GM23248 (cell line): Measurements from ENCODE around the gene TBC1D3H. TPM values are rescaled to one million over a fixed set of nuclear protein-coding genes. Genes with fewer than 3 reads are reported as not detected.
"Not testable (repeated sequence)": the region's sequence is repeated elsewhere in the genome, so short reads cannot be mapped to it uniquely, and the experiment has no call there.

Experiments used
- DNase-seq: peaks from one replicate; pipeline ENCODE4 v3.0.0-alpha.2; 2015
- H2AFZ ChIP-seq: fragments of 200-600 bp; sonication (generic); 2 replicates; pipeline ENCODE4 v1.6.1; 2016; ENCODE audit warnings: antibody characterized with exemption
- H3F3A ChIP-seq: fragments of 200-600 bp; sonication (generic); 2 replicates; pipeline ENCODE4 v1.6.1; 2016; ENCODE audit warnings: mild to moderate bottlenecking, antibody characterized with exemption, mixed run types; ENCODE audit not compliant: insufficient read depth
- H3K27ac ChIP-seq: fragments of 200-600 bp; sonication (generic); 2 replicates; pipeline ENCODE4 v1.5.1; 2016; ENCODE audit warnings: mild to moderate bottlenecking
- H3K27me3 ChIP-seq: fragments of 200-600 bp; sonication (generic); replicated peaks from 2 replicates; pipeline ENCODE4 v1.6.1; 2016; ENCODE audit warnings: mild to moderate bottlenecking; ENCODE audit not compliant: insufficient read depth
- H3K36me3 ChIP-seq: fragments of 200-600 bp; sonication (generic); 2 replicates; pipeline ENCODE4 v1.6.1; 2016; ENCODE audit warnings: low read depth, mild to moderate bottlenecking
- H3K4me1 ChIP-seq: fragments of 200-600 bp; sonication (generic); 2 replicates; pipeline ENCODE4 v1.6.1; 2016; ENCODE audit warnings: mild to moderate bottlenecking; ENCODE audit not compliant: insufficient read depth
- H3K4me2 ChIP-seq: fragments of 200-600 bp; sonication (generic); one replicate; pipeline ENCODE4 v1.6.1; 2016; ENCODE audit warnings: mild to moderate bottlenecking; ENCODE audit not compliant: unreplicated experiment
- H3K4me3 ChIP-seq: fragments of 200-600 bp; sonication (generic); 2 replicates; pipeline ENCODE4 v1.5.1; 2016; ENCODE audit warnings: mild to moderate bottlenecking
- H3K79me2 ChIP-seq: fragments of 200-600 bp; sonication (generic); 2 replicates; pipeline ENCODE4 v1.6.1; 2016; ENCODE audit warnings: mild to moderate bottlenecking; ENCODE audit not compliant: insufficient read depth
- H3K9ac ChIP-seq: fragments of 200-600 bp; sonication (generic); 2 replicates; pipeline ENCODE4 v1.6.1; 2016; ENCODE audit warnings: mild to moderate bottlenecking
- H3K9me2 ChIP-seq: fragments of 200-600 bp; sonication (generic); 2 replicates; pipeline ENCODE4 v1.6.1; 2016; ENCODE audit warnings: mixed run types, mild to moderate bottlenecking, moderate library complexity; ENCODE audit not compliant: insufficient read depth
- H3K9me3 ChIP-seq: fragments of 200-600 bp; sonication (generic); one replicate; pipeline ENCODE4 v1.6.1; 2017; ENCODE audit warnings: low read depth
- H4K20me1 ChIP-seq: fragments of 200-600 bp; sonication (generic); 2 replicates; pipeline ENCODE4 v1.6.0; 2016; ENCODE audit not compliant: insufficient read depth
- WGBS, 2 experiments: methylation state at CpG; one replicate each; pipeline ENCODE4 v1.1.6; 2015 to 2017; ENCODE audit warnings: low lambda C conversion rate in 2 of 2, low coverage in 1 of 2; ENCODE audit errors: missing lambda C conversion rate in 2 of 2; 5-methylcytosine and 5-hydroxymethylcytosine counted together
- in situ Hi-C: fragments of 300-500 bp; cut with MboI; formaldehyde crosslinking; loops from 2 replicates; pipeline ENCODE4 v1.15.0; 2020
- polyA plus RNA-seq: library from polyadenylated mRNA; unstranded; fragments of >200 nt; fragmentation: Nextera tagmentation; extraction: Ambion mirVana; gene quantifications from 2 replicates; pipeline ENCODE4 v1.2.1, GENCODE V29; 2016
- total RNA-seq: library from RNA; depleted of rRNA; stranded (reverse); fragments of >200 nt; shearing (Covaris generic); gene quantifications from 2 replicates; pipeline ENCODE4 v1.2.3, GENCODE V29; 2014; rRNA removed

Gene TBC1D3H
- total RNA-seq, result not detected in 2 replicates
- polyA plus RNA-seq, result not detected in 2 replicates

- H3K9me2 ChIP-seq, H3K36me3 ChIP-seq, H3K27me3 ChIP-seq, DNase-seq, H2AFZ ChIP-seq, in situ Hi-C loops, H3F3A ChIP-seq, H4K20me1 ChIP-seq, H3K9ac ChIP-seq, H3K9me3 ChIP-seq, H3K79me2 ChIP-seq, H3K4me3 ChIP-seq, H3K4me2 ChIP-seq, H3K4me1 ChIP-seq, H3K27ac ChIP-seq: not testable (repeated sequence)
- 20 to 47% methylated on average over 9 to 10 of the region's 19 CpGs for WGBS, 2 experiments
Observed at GRCh38 chr17:36388385-36389245, at the start of gene TBC1D3H. Gene TBC1D3H (minus strand): TSS chr17:36388435. CDS start chr17:36386895, 1,540 bp downstream.

- H3K79me2 ChIP-seq, in situ Hi-C loops, H3K36me3 ChIP-seq, H3K9me2 ChIP-seq, H3K9me3 ChIP-seq, DNase-seq, H4K20me1 ChIP-seq, H3K9ac ChIP-seq, H3K4me3 ChIP-seq, H3K4me1 ChIP-seq, H3F3A ChIP-seq, H2AFZ ChIP-seq, H3K27me3 ChIP-seq, H3K4me2 ChIP-seq, H3K27ac ChIP-seq: not testable (repeated sequence)
- WGBS, 2 experiments, result no CpG with 5 or more reads among the region's 13 CpGs
Observed at GRCh38 chr17:36428891-36429290, 40.7 kb upstream of the TBC1D3H start.

GRCh38 chr17:36415180-36415941, 27.1 kb upstream of the TBC1D3H start:
- H3K9me2 ChIP-seq, H3K9ac ChIP-seq, H3K36me3 ChIP-seq, H3K9me3 ChIP-seq, H2AFZ ChIP-seq, in situ Hi-C loops, H3K27ac ChIP-seq, H3K27me3 ChIP-seq, H3K4me2 ChIP-seq, H3K4me1 ChIP-seq, H4K20me1 ChIP-seq, H3K4me3 ChIP-seq, DNase-seq, H3K79me2 ChIP-seq, H3F3A ChIP-seq: not testable (repeated sequence)
- 0 to 4% methylated on average over 1 of the region's 2 CpGs for WGBS, 2 experiments

- in situ Hi-C loops, H3K27ac ChIP-seq, H3K9me2 ChIP-seq, H3K4me2 ChIP-seq, DNase-seq, H3K36me3 ChIP-seq, H3K27me3 ChIP-seq, H3K9me3 ChIP-seq, H3F3A ChIP-seq, H3K79me2 ChIP-seq, H3K9ac ChIP-seq, H3K4me3 ChIP-seq, H2AFZ ChIP-seq, H4K20me1 ChIP-seq, H3K4me1 ChIP-seq: not testable (repeated sequence)
- WGBS, 2 experiments, result 48% methylated on average over 3 of the region's 9 CpGs; no CpG with 5 or more reads in 1 of the 2 experiments
Observed at GRCh38 chr17:36390943-36391645, 2.9 kb upstream of the TBC1D3H start.

- H3K4me3 ChIP-seq, H3K4me2 ChIP-seq, H3K9me3 ChIP-seq, in situ Hi-C loops, H3F3A ChIP-seq, H3K9me2 ChIP-seq, H4K20me1 ChIP-seq, H3K9ac ChIP-seq, H3K27ac ChIP-seq, H3K36me3 ChIP-seq, H3K79me2 ChIP-seq, H2AFZ ChIP-seq, H3K27me3 ChIP-seq, H3K4me1 ChIP-seq, DNase-seq: not testable (repeated sequence)
- no CpG with 5 or more reads among the region's 7 CpGs for WGBS, 2 experiments
Observed at GRCh38 chr17:36375938-36376337, 12.3 kb downstream of the TBC1D3H start.

- H3K9me2 ChIP-seq, in situ Hi-C loops, H3K27ac ChIP-seq, DNase-seq, H2AFZ ChIP-seq, H3K36me3 ChIP-seq, H4K20me1 ChIP-seq, H3K9ac ChIP-seq, H3K27me3 ChIP-seq, H3K4me3 ChIP-seq, H3K79me2 ChIP-seq, H3K4me2 ChIP-seq, H3K4me1 ChIP-seq, H3K9me3 ChIP-seq, H3F3A ChIP-seq: not testable (repeated sequence)
- WGBS, 2 experiments, result 45 to 57% methylated on average over 1 to 4 of the region's 6 CpGs
Observed at GRCh38 chr17:36362496-36362895, 25.7 kb downstream of the TBC1D3H start.
